MM.1S (cell line): ENCODE data around the gene PHAX.

Experiments
- DNase-seq: peaks from one replicate; pipeline ENCODE4 v3.0.0-alpha.2; 2015
- H2AFZ ChIP-seq: fragments of 300-600 bp; sonication (generic); 2 replicates; pipeline ENCODE4 v1.6.0; 2016; ENCODE audit warnings: antibody characterized with exemption, low read length
- H3F3A ChIP-seq: fragments of 300-600 bp; sonication (generic); 2 replicates; pipeline ENCODE4 v1.6.1; 2016; ENCODE audit warnings: mild to moderate bottlenecking, antibody characterized with exemption, low read length, moderate library complexity, mixed read lengths; ENCODE audit not compliant: insufficient read depth
- H3K27ac ChIP-seq: fragments of 300-600 bp; sonication (generic); 2 replicates; pipeline ENCODE4 v1.5.1; 2016; ENCODE audit warnings: mild to moderate bottlenecking, low read length
- H3K27me3 ChIP-seq: fragments of 300-600 bp; sonication (generic); replicated peaks from 2 replicates; pipeline ENCODE4 v1.6.0; 2016; ENCODE audit warnings: low read length; ENCODE audit not compliant: insufficient read depth
- H3K36me3 ChIP-seq: fragments of 300-600 bp; sonication (generic); replicated peaks from 2 replicates; pipeline ENCODE4 v1.6.1; 2016; ENCODE audit warnings: mild to moderate bottlenecking, low read length, mixed read lengths; ENCODE audit not compliant: insufficient read depth
- H3K4me1 ChIP-seq: fragments of 300-600 bp; sonication (generic); 2 replicates; pipeline ENCODE4 v1.6.1; 2016; ENCODE audit warnings: low read length, mixed read lengths
- H3K4me2 ChIP-seq: fragments of 300-600 bp; sonication (generic); 2 replicates; pipeline ENCODE4 v1.6.0; 2016; ENCODE audit warnings: low read depth, low read length
- H3K4me3 ChIP-seq: fragments of 300-600 bp; sonication (generic); 2 replicates; pipeline ENCODE4 v1.5.1; 2016; ENCODE audit warnings: low read length, mixed read lengths
- H3K79me2 ChIP-seq: fragments of 300-600 bp; sonication (generic); 2 replicates; pipeline ENCODE4 v1.6.1; 2016; ENCODE audit warnings: mixed run types, low read length, mixed read lengths
- H3K9ac ChIP-seq: fragments of 300-600 bp; sonication (generic); 2 replicates; pipeline ENCODE4 v1.6.1; 2016; ENCODE audit warnings: low read length, mixed read lengths
- H3K9me2 ChIP-seq: fragments of 300-600 bp; sonication (generic); replicated peaks from 2 replicates; pipeline ENCODE4 v1.6.1; 2016; ENCODE audit warnings: mild to moderate bottlenecking, low read length, mixed read lengths; ENCODE audit not compliant: insufficient read depth
- H3K9me3 ChIP-seq: fragments of 300-600 bp; sonication (generic); replicated peaks from 2 replicates; pipeline ENCODE4 v1.6.1; 2016; ENCODE audit warnings: mild to moderate bottlenecking, low read length, mixed read lengths; ENCODE audit not compliant: insufficient read depth
- H4K20me1 ChIP-seq: fragments of 300-600 bp; sonication (generic); 2 replicates; pipeline ENCODE4 v1.6.1; 2016; ENCODE audit warnings: mild to moderate bottlenecking, low read length, moderate library complexity, mixed read lengths; ENCODE audit not compliant: insufficient read depth
- EZH2 ChIP-seq: fragments of 300-600 bp; sonication (generic); optimal IDR thresholded peaks from 2 replicates; pipeline ENCODE3; 2017; ENCODE audit warnings: low read depth, mild to moderate bottlenecking, antibody characterized with exemption, low read length, mixed read lengths
- EZH2phosphoT487 ChIP-seq: fragments of 300-600 bp; sonication (generic); IDR thresholded peaks from 2 replicates; pipeline ENCODE4 v1.6.1; 2018; ENCODE audit warnings: antibody characterized with exemption, low read length
- TF ChIP-seq, protein P1 (sequence below): fragments of 300-600 bp; sonication (generic); IDR thresholded peaks from 2 replicates; pipeline ENCODE4 v1.5.1; 2016; ENCODE audit warnings: antibody characterized with exemption, low read length, mixed read lengths

Gene PHAX

DNA sequence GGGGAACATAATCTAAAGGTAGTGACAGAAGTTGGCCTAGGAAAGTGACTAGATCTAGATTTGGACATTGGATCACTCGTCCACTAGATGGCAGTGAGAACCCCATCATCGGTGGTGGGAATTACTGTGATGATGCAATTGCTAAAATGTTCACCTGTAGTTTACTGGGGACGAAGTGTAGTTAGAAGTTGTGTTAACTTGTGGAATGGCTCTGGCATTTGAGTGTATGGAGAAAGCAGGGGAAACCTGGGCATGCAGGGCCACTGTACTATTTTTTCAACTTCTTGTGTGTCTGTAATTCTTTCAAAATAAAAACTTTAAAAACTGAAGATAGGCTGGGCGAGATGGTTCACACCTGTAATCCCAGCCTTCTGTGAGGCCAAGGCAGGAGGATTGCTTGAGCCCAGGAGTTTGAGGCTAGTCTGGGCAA, 75.5 kb downstream of the PHAX start:
- Histone ChIP-seq H3K4me3 (no peak overlapping the region), H3K9me2 (no peaks in the 10 kb centered on the region), H3K27me3 (no peaks in the 10 kb centered on the region), H2AFZ (no peak overlapping the region), H3K9ac (no peak overlapping the region), H3F3A (no peaks in the 10 kb centered on the region), H3K36me3 (no peaks in the 10 kb centered on the region), H3K4me1 (peaks cover 10% of the 10 kb centered on the region), H3K4me2 (no peak overlapping the region), H3K79me2 (no peaks in the 10 kb centered on the region), H3K9me3 (no peaks in the 10 kb centered on the region), H3K27ac (no peak overlapping the region), H4K20me1 (no peaks in the 10 kb centered on the region)
- DNase-seq = peak; percentile 71
- TF ChIP-seq, protein P1, sequence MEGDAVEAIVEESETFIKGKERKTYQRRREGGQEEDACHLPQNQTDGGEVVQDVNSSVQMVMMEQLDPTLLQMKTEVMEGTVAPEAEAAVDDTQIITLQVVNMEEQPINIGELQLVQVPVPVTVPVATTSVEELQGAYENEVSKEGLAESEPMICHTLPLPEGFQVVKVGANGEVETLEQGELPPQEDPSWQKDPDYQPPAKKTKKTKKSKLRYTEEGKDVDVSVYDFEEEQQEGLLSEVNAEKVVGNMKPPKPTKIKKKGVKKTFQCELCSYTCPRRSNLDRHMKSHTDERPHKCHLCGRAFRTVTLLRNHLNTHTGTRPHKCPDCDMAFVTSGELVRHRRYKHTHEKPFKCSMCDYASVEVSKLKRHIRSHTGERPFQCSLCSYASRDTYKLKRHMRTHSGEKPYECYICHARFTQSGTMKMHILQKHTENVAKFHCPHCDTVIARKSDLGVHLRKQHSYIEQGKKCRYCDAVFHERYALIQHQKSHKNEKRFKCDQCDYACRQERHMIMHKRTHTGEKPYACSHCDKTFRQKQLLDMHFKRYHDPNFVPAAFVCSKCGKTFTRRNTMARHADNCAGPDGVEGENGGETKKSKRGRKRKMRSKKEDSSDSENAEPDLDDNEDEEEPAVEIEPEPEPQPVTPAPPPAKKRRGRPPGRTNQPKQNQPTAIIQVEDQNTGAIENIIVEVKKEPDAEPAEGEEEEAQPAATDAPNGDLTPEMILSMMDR = peak; percentile 86
- TF ChIP-seq EZH2 (no peak), EZH2phosphoT487 (no peak)
